Left lung (tissue), 10 donors: ENCODE results near the gene DSCAML1. TPM values are rescaled to one million over a fixed set of nuclear protein-coding genes. Genes with fewer than 3 reads are reported as not detected.
A peak's percentile ranks its signal among the peaks of the same experiment; 100 is the strongest.

Experiments
- ATAC-seq: fragments of 200-7000 bp; cut with Tn5 transposase; one replicate; pipeline ENCODE4 v1.9.1; 2020; ENCODE audit warnings: moderate library complexity
- DNase-seq, 4 donors: peaks; one replicate each; pipeline ENCODE4 v3.0.0-alpha.2; 2013 to 2020
- H3K27ac ChIP-seq, 2 donors: fragments of 200-600 bp; sonication (generic) in 1 of 2; one replicate each; pipeline versions ENCODE4 v1.5.0 to v1.8.0; 2020 to 2021
- H3K27me3 ChIP-seq, 2 donors: fragments of 200-600 bp; sonication (generic) in 1 of 2; one replicate each; pipeline versions ENCODE4 v1.5.0 to v1.8.0; 2020 to 2021
- H3K36me3 ChIP-seq, 2 donors: fragments of 200-600 bp; sonication (generic) in 1 of 2; one replicate each; pipeline versions ENCODE4 v1.5.0 to v1.8.0; 2020 to 2021
- H3K4me1 ChIP-seq, 2 donors: fragments of 200-600 bp; one replicate each; pipeline ENCODE4 v1.8.0; 2021
- H3K4me3 ChIP-seq, 2 donors: fragments of 200-600 bp; sonication (generic) in 1 of 2; one replicate each; pipeline versions ENCODE4 v1.5.0 to v1.8.0; 2020 to 2021; ENCODE audit warnings: mild to moderate bottlenecking in 1 of 2
- H3K9me3 ChIP-seq, 2 donors: fragments of 200-600 bp; sonication (generic) in 1 of 2; one replicate each; pipeline versions ENCODE4 v1.5.0 to v1.8.0; 2020 to 2021
- CTCF ChIP-seq, 2 donors: fragments of 200-600 bp; sonication (generic) in 1 of 2; IDR thresholded peaks; one replicate each; pipeline versions ENCODE4 v1.5.0 to v1.8.0; 2021; ENCODE audit warnings: antibody characterized with exemption in 2 of 2
- intact Hi-C, 2 donors: fragments of 100-400 bp; cut with DNase I; formaldehyde crosslinking; loops; one replicate each; pipeline versions ENCODE4 v1.11.2 to v1.14.2; 2022
- polyA plus RNA-seq, 6 donors: library from polyadenylated mRNA; unstranded; fragments of 120-200 nt; gene quantifications; one replicate each; pipeline ENCODE4 v1.2.1, GENCODE V29; 2013; ENCODE audit not compliant: insufficient read length in 6 of 6
- total RNA-seq, 2 donors: library from RNA; stranded (reverse); fragmentation: NEBNext Ultra II Directional; extraction: Animal tissue kit (Norgen Biotek cat#: 25700); gene quantifications; one replicate each; pipeline ENCODE4 v1.2.1, GENCODE V29; 2021
- donor health status: DM: no; HTN: yes; CAD: no.
- donor health status: DM: no; HTN: no; CAD: no.

Gene DSCAML1
- total and polyA plus RNA-seq, 8 donors = 0.35 to 1.8 (median 1.2) TPM

GRCh38 chr11:117794135-117794534, 2.9 kb downstream of the DSCAML1 start:
- Histone ChIP-seq H3K27ac (no peak overlapping the region), H3K27me3 (peaks cover 47 to 74% of the 10 kb centered on the region in 2 donors), H3K36me3 (no peaks in the 10 kb centered on the region), H3K4me1 (peaks cover 5 to 15% of the 10 kb centered on the region in 2 donors), H3K4me3 (no peak overlapping the region), H3K9me3 (no peaks in the 10 kb centered on the region)
- ATAC-seq (no peak), DNase-seq (no peak)
- intact Hi-C loops = no loop called here
- TF ChIP-seq CTCF (IDR thresholded peaks at IDR 0.05) = no peak

DNA sequence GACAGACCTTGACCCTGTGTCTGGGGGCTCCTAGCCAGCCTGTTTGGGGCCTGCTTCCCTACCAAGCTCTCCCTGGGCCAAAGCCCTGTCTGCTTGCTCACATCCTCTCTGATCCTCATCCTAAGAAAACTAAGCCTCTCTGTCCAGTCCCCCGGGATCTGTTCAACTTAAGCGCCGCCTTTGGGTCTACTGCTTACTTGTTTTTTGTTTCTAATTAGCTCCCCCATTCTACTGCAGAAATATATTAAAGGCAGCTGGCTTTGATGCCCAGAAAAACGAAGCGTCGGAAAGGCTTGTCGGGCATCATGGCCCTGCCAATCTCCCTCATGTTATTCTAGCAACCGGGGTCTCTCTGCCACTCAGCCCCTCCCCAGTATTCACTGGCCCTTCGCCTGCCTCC, 3.4 kb downstream of the DSCAML1 start:
- DNase-seq = no peak
- Histone ChIP-seq H3K36me3 (no peaks in the 10 kb centered on the region), H3K4me1 (peaks cover 5 to 15% of the 10 kb centered on the region in 2 donors), H3K27ac (no peak overlapping the region), H3K9me3 (no peaks in the 10 kb centered on the region), H3K27me3 (peaks cover 47 to 69% of the 10 kb centered on the region in 2 donors), H3K4me3 (no peak overlapping the region)
- TF ChIP-seq CTCF (IDR thresholded peaks at IDR 0.05) = no peak
- intact Hi-C loops = no loop called here
- ATAC-seq = no peak

DNA sequence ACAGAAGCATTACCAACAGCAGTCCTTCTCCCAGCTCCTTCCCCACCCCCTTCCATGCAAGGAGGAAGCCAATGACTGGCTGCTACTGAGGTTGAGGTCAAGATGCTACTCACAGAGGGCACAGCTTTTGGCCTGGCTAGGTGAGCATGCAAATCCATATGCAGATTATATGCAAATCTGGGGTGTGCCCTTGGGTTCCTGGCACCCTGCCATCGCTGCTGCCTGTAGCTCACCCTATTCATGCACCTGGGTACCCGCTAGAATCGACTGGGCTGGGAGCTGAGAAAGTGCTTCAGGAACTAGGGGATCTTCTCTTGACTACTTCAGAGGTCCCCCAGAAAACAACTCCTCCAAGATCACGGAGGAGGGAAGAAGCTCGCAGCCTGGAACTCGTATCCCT, 4.0 kb downstream of the DSCAML1 start:
- no peak for DNase-seq
- no peak for ATAC-seq
- Histone ChIP-seq H3K4me1 (peaks cover 5 to 15% of the 10 kb centered on the region in 2 donors), H3K36me3 (no peaks in the 10 kb centered on the region), H3K4me3 (no peak overlapping the region), H3K27me3 (peaks cover 45 to 64% of the 10 kb centered on the region in 2 donors), H3K9me3 (no peaks in the 10 kb centered on the region), H3K27ac (no peak overlapping the region)
- TF ChIP-seq CTCF (IDR thresholded peaks at IDR 0.05) = no peak
- intact Hi-C loops = no loop called here

- peaks cover 5 to 14% of the 10 kb centered on the region in 2 donors for H3K4me1 ChIP-seq
- intact Hi-C loops = no loop called here
- no peak overlapping the region for H3K4me3 ChIP-seq
- peak; percentile 92 for ATAC-seq
- no peak overlapping the region for H3K27ac ChIP-seq
- peak in 2 of 4 donors; percentile 41 to 65 for DNase-seq
- no peaks in the 10 kb centered on the region for H3K36me3 ChIP-seq
- no peaks in the 10 kb centered on the region for H3K9me3 ChIP-seq
- peaks cover 37 to 57% of the 10 kb centered on the region in 2 donors for H3K27me3 ChIP-seq
- no peak for TF ChIP-seq CTCF (IDR thresholded peaks at IDR 0.05)
Measured at GRCh38 chr11:117792241-117792640, 4.8 kb downstream of the DSCAML1 start.

DNA sequence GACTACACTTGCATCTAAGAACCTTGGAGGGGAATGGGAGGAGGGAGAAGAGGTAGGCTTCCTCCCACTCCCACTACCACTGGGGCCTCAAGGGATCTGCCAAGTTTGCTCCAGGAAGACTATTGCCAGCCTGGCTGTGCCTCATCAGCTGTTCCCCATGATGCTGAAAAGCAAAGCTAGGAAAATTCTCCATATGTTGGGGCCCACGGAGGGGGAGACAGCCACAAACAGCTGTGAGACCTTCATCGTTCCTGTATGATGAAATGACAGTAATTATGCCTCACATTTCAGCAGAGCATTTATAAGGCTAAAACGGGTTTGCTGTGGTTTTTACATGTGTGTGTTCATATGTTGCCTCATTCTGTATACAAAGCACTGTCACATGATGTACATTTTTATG, 6.7 kb downstream of the DSCAML1 start:
- Histone ChIP-seq H3K27ac (no peak overlapping the region), H3K4me3 (no peak overlapping the region), H3K9me3 (no peaks in the 10 kb centered on the region), H3K27me3 (peaks cover 18 to 56% of the 10 kb centered on the region in 2 donors), H3K4me1 (no peaks in the 10 kb centered on the region), H3K36me3 (no peaks in the 10 kb centered on the region)
- DNase-seq = no peak
- no peak for TF ChIP-seq CTCF (IDR thresholded peaks at IDR 0.05)
- no peak for ATAC-seq
- intact Hi-C loops = no loop called here
